Activated T-cell treated with anti-CD3 and anti-CD28 coated beads, Interleukin-2, amount 50 U/mL, for 24 hours (primary cell): ENCODE results near the gene ACBD4.

Experiments used
- DNase-seq: peaks from one replicate; pipeline ENCODE4 v3.0.0-alpha.2; 2020
- H3K27ac Mint-ChIP-seq: 2 replicates; pipeline ENCODE4 v1.8.0; 2020; ENCODE audit warnings: mild to moderate bottlenecking, mixed read lengths
- H3K27me3 Mint-ChIP-seq: 2 replicates; pipeline ENCODE4 v1.8.0; 2020; ENCODE audit warnings: mixed read lengths
- H3K36me3 Mint-ChIP-seq: 2 replicates; pipeline ENCODE4 v1.8.0; 2020; ENCODE audit warnings: low read depth, mixed read lengths
- H3K4me1 Mint-ChIP-seq: 2 replicates; pipeline ENCODE4 v1.8.0; 2020; ENCODE audit warnings: low read depth, mixed read lengths
- H3K4me3 Mint-ChIP-seq: 2 replicates; pipeline ENCODE4 v1.8.0; 2020; ENCODE audit warnings: mild to moderate bottlenecking, moderate library complexity, mixed read lengths
- H3K9me3 Mint-ChIP-seq: 2 replicates; pipeline ENCODE4 v1.8.0; 2020; ENCODE audit warnings: mixed read lengths

ACBD4 gene

GRCh38 chr17:45146890-45147580 lies 11.5 kb downstream of the ACBD4 start:
- H3K36me3 Mint-ChIP-seq = peaks cover 47% of the 10 kb centered on the region
- peak overlapping the region; percentile 97 for H3K4me3 Mint-ChIP-seq
- H3K9me3 Mint-ChIP-seq = no peaks in the 10 kb centered on the region
- H3K27me3 Mint-ChIP-seq = no peaks in the 10 kb centered on the region
- peaks cover 59% of the 10 kb centered on the region for H3K4me1 Mint-ChIP-seq
- DNase-seq = no peak
- peak overlapping the region; percentile 100 for H3K27ac Mint-ChIP-seq

- H3K4me1 Mint-ChIP-seq = peaks cover 59% of the 10 kb centered on the region
- H3K9me3 Mint-ChIP-seq = no peaks in the 10 kb centered on the region
These were observed 12.2 kb downstream of the ACBD4 start for GRCh38 chr17:45147581-45148182.

GRCh38 chr17:45148183-45149036 lies 12.9 kb downstream of the ACBD4 start, which contains the start of gene HEXIM1:
HEXIM1 (plus strand) TSS chr17:45148475; CDS start chr17:45149191, 716 bp downstream.
- DNase-seq = peak; percentile 99
- peaks cover 55% of the 10 kb centered on the region for H3K4me1 Mint-ChIP-seq
- peak within 1 kb of the TSS; percentile 100 for H3K27ac Mint-ChIP-seq
- no peaks in the 10 kb centered on the region for H3K27me3 Mint-ChIP-seq
- peak within 1 kb of the TSS; percentile 97 for H3K4me3 Mint-ChIP-seq
- peaks cover 47% of the 10 kb centered on the region for H3K36me3 Mint-ChIP-seq
- H3K9me3 Mint-ChIP-seq = no peaks in the 10 kb centered on the region

More at GRCh38 chr17:45147581-45148182, 12.2 kb downstream of the ACBD4 start:
- Mint-ChIP-seq H3K4me3 (peak overlapping the region; percentile 97), H3K27me3 (no peaks in the 10 kb centered on the region), H3K36me3 (peaks cover 47% of the 10 kb centered on the region), H3K27ac (peak overlapping the region; percentile 100)
- peak; percentile 87 for DNase-seq

- Mint-ChIP-seq H3K4me3 (peak overlapping the region; percentile 97), H3K27ac (peak overlapping the region; percentile 100), H3K27me3 (no peaks in the 10 kb centered on the region), H3K4me1 (peaks cover 49% of the 10 kb centered on the region), H3K36me3 (peaks cover 47% of the 10 kb centered on the region), H3K9me3 (no peaks in the 10 kb centered on the region)
- peak; percentile 81 for DNase-seq
These were observed 13.7 kb downstream of the ACBD4 start for GRCh38 chr17:45149037-45149668.

- Mint-ChIP-seq H3K9me3 (no peaks in the 10 kb centered on the region), H3K27ac (peak overlapping the region; percentile 100), H3K27me3 (no peaks in the 10 kb centered on the region), H3K36me3 (peaks cover 47% of the 10 kb centered on the region), H3K4me1 (peaks cover 46% of the 10 kb centered on the region), H3K4me3 (peak overlapping the region; percentile 97)
- peak; percentile 65 for DNase-seq
These were observed 14.5 kb downstream of the ACBD4 start for GRCh38 chr17:45149669-45150664.

- Mint-ChIP-seq H3K4me3 (peak overlapping the region; percentile 97), H3K27me3 (no peaks in the 10 kb centered on the region), H3K9me3 (no peaks in the 10 kb centered on the region), H3K4me1 (peaks cover 43% of the 10 kb centered on the region), H3K27ac (peak overlapping the region; percentile 83), H3K36me3 (peaks cover 48% of the 10 kb centered on the region)
- no peak for DNase-seq
These were observed 15.7 kb downstream of the ACBD4 start for GRCh38 chr17:45150911-45151809.

- DNase-seq = no peak
- Mint-ChIP-seq H3K4me1 (peaks cover 49% of the 10 kb centered on the region), H3K36me3 (peaks cover 45% of the 10 kb centered on the region), H3K4me3 (no peak overlapping the region), H3K27me3 (no peaks in the 10 kb centered on the region), H3K27ac (no peak overlapping the region), H3K9me3 (no peaks in the 10 kb centered on the region)
These were observed 19.5 kb downstream of the ACBD4 start for GRCh38 chr17:45155029-45155428.

GRCh38 chr17:45155483-45155882 lies 20.0 kb downstream of the ACBD4 start:
- Mint-ChIP-seq H3K27me3 (no peaks in the 10 kb centered on the region), H3K9me3 (no peaks in the 10 kb centered on the region), H3K36me3 (peaks cover 46% of the 10 kb centered on the region), H3K27ac (peak overlapping the region; percentile 67), H3K4me3 (no peak overlapping the region), H3K4me1 (peaks cover 49% of the 10 kb centered on the region)
- DNase-seq = no peak

- DNase-seq = no peak
- Mint-ChIP-seq H3K9me3 (no peaks in the 10 kb centered on the region), H3K36me3 (peaks cover 42% of the 10 kb centered on the region), H3K27ac (peak overlapping the region; percentile 83), H3K4me1 (peaks cover 44% of the 10 kb centered on the region), H3K4me3 (no peak overlapping the region), H3K27me3 (no peaks in the 10 kb centered on the region)
These were observed 20.8 kb downstream of the ACBD4 start for GRCh38 chr17:45156242-45156641.

- peaks cover 38% of the 10 kb centered on the region for H3K36me3 Mint-ChIP-seq
- peak overlapping the region; percentile 97 for H3K27ac Mint-ChIP-seq
- DNase-seq = peak; percentile 85
- no peaks in the 10 kb centered on the region for H3K9me3 Mint-ChIP-seq
- H3K27me3 Mint-ChIP-seq = no peaks in the 10 kb centered on the region
- peaks cover 45% of the 10 kb centered on the region for H3K4me1 Mint-ChIP-seq
- H3K4me3 Mint-ChIP-seq = peak overlapping the region; percentile 97
These were observed 25.2 kb downstream of the ACBD4 start for GRCh38 chr17:45160447-45161287.

- H3K36me3 Mint-ChIP-seq = peaks cover 35% of the 10 kb centered on the region
- peak; percentile 99 for DNase-seq
- H3K4me1 Mint-ChIP-seq = peaks cover 40% of the 10 kb centered on the region
- no peaks in the 10 kb centered on the region for H3K27me3 Mint-ChIP-seq
- H3K4me3 Mint-ChIP-seq = peak within 1 kb of the TSS; percentile 97
- peak within 1 kb of the TSS; percentile 97 for H3K27ac Mint-ChIP-seq
- no peaks in the 10 kb centered on the region for H3K9me3 Mint-ChIP-seq
These were observed 26.0 kb downstream of the ACBD4 start, which contains the start of gene HEXIM2 for GRCh38 chr17:45161288-45162024. HEXIM2 (plus strand) TSS chr17:45161875; CDS start chr17:45162794, 919 bp downstream.
